GM21576 (cell line): ENCODE measurements around the gene GATD1.

Experiments
- ATAC-seq: cut with Tn5 transposase; IDR thresholded peaks from one replicate; pipeline ENCODE4 v1.9.1; 2021; ENCODE audit warnings: mild to moderate bottlenecking, moderate library complexity; ENCODE audit not compliant: unreplicated experiment

The GATD1 gene

DNA sequence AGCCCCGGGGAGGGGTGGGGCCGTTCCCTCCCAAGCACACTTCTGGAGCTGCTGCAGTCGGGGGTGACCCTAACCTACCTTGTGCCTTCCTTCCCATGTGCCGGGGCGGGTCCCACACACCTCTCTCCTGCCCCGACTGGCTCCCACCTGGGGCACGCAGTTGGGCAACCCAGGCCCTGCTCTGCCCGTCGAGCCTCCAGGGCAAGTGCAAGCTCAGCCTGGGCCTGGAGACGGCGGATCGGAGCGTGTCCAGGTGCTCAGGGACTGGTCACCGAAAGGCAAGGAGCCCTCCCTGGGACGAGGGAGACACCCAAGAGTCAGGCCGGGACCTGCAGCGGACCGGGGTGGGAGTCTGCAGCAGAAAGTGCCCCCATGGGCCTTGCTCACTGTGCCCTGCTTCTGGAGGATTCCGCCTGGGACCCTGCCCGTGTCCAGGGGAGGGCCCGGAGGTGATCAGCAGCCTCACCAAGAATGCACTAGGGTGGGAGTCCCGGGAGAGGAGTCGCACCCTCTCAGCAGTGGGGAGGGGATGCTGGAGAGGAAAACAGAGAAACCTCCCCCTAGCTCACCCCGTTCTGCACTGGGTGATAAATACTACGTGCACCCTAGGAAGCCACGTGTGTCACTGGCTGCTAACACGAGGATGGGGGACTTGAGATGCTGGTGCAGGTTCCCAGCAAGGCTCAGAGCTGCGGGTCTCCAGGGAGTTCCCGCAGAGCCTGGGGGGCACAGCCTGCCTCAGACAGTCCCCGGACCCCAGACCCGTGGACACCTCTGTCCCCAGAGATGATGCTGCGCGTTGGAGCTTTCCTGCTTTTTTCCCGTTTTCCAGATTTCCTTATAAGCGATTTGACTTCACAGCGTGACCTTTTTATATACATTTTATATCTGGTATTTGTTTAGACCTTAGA is 5.2 kb upstream of the GATD1 start:
- no peak for ATAC-seq

DNA sequence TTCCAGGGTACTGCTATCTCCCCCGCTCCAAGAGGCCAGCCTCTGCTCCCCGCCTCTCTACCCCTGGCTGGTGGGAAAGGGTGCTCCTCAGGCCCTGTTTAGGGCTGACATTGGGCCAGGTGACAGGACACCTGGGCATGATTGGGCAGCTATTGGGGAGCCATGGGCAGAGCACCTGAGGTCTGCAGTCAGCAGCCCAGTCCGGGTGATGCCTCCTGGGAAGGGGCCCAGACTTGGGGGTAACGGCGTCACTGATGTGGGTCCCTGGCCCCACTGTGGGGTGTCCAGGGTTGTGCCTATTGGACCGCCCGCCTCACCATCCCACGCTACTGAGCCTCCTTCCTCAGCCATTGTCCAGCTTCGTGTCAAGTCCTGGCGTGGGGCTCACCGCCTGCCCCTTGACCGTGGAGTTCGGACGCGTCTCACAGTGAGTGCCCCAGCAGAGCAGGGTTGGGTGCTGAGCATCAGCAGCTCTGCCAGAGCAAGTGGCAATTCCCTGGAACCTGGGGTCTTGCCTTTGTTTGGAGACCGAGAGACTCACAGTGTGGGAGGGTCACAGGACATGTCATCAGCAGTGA is 2.8 kb upstream of the GATD1 start:
- no peak for ATAC-seq

DNA sequence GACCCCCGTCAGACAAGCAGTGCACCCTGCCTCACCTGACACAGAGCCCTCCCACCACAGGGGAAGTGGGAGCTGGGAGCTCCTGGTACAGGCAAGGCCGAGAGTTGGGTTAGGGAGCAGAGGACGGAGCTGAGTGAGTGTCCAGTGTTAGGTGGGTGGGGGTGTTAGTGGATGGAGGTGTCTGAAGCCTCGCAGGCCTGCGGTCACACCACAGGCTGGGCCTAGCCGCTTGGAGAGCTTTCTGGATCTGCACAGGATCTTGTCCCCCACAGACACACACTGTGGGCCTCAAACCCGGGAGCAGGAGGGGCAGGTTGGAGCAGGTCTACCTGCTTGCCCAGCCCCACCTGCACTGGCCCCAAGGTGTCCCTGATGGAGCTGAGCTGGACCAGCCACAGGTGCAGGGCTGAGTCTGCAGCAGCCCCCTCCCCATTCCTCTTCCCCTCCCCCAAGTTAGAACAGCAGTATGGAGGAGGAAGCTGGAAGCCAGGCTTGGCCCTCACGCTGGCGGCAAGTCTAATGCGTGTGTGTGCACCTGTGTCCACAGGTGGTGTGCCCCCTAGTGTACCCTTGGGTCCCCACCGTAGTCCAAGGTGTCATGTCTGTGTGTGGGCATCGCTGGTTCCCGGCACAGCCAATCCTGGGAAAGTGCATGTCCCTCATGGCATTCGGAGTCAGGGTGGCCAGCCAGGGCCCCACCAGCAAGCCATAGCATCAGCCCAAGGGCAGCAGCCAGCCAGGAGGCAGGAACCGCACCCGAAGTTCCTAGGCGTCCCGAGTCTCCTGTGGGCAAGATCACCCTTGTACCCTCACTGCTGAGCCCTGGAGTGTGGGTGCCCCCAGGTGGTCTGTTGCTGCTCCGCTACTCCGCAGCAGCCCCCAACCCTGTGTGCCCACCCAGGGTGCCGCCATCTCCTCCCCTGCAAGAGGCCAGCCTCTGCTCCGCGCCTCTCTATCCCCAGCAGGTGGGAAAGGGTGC is 2.0 kb upstream of the GATD1 start:
- ATAC-seq, result no peak

DNA sequence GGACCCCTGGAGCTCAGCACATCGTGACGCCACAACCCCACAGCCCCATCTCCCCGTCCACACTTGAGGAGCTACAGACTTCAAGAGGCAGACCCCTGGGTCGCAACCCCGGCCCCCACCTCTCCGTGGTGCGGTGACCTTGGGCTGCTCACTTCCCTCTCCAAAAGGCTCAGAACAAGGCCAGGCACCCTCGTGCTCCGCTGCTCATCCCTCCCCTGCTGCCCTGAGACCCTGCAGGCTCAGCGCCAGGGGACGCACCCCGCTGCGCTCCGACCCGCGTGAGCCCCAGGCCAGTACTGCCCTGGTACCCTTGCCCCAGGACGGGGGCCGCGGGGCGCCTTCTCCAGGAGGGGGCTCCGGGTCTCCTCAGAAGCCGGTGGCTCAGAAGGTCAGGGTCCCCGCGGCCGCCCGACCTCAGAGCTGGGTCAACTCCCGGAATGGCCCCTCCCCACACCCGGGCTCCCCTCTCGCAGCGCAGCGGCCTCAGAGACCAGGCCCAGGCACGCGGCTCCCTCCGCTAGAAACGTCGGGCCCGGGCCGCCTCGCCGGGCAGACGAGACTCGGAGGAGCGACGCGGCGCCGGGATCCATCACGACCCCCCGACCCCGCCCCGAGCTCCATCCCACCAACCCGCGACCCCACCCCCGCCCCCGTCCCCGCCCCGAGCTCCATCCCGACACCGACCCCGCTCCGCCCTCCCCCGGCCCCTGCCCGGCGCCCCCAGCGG is 563 bp downstream of the GATD1 start:
- peak; percentile 16 for ATAC-seq

DNA sequence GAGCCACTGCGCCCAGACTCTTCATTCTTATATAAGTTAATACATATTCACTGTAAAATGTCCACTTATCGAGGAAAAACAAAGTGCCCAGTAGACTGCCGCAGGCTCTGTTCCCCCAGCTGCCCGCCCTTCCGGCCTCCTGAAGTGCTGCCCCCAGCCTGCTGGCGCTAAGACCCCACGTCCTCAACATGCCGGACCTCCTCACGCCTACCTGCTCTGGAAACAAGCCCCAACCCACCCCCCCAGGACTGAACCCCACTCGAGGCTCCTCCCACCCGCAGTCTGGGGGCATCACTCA is 1.1 kb downstream of the GATD1 start:
- ATAC-seq, result no peak

DNA sequence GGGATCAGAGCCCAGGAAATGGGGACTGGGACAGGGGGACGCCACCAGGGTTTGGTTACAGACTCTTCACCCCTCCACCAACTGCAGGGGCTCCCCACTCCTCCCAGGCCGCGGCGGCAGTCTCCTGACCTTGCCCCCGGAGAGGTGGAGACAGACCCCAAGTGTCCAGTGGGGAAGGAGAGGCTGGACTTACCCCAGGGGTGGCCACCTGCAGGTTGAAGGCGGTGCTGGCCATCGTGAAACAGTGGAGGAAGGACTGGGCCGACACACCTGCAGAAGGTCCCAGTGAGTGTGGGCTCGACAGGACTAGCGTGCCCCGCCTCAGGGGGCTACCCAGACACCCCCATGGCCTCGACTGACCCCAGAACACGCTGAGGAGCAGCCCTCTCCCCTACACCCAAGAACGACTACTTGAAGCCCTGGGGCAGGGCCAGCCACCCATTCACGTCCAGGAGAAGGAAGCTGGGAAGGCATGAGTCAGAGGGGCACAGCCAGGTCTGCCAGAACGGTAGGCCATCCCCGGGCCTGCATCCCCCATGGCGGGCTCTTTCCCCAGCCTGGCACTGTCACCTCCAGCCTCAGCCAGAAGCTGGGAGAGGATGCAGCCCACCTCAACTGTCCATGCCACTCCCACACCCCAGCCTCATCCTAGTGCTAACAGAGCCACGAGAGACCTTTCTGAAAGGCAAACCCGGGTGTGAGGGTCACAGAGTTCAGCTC is 2.3 kb downstream of the GATD1 start:
- no peak for ATAC-seq

DNA sequence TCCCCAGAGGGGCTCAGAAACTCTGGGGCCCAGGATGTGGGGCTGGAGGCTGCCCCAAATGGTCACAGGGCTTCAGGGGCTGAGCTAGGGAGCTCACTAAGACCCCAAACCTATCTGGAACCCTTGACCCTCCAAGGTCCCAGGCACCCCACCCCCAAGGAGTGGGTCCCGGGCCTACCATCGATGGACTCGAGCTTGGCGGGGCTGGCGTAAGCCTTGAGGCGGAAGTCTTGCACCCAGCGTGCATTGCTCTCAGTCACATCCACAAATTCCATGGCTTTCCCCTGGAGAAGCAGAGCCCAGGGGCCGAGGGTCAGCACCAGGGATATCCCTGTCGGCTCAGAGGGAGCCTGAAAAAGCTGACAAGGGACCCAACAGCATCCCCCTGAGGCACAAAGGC is 3.5 kb downstream of the GATD1 start:
- ATAC-seq, result no peak

DNA sequence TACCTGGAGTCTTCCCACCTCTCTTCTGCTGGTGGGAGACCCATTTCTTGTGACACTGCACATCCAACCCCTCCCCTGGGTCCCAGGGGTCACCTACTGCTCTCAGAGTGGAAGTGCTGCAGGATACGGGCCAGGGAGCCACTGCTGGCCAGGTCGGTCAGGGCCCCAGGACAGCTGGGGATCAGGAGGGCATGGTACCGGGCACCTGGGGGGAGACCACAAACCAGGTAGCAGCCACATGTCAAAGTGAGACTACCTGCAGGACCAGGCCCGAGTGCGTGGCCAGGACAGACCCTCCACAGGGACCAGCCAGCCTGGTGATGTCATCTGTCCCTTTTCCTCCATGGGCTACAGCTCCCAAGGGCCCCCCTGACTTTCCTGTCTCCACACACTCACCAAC is 3.9 kb downstream of the GATD1 start:
- no peak for ATAC-seq

DNA sequence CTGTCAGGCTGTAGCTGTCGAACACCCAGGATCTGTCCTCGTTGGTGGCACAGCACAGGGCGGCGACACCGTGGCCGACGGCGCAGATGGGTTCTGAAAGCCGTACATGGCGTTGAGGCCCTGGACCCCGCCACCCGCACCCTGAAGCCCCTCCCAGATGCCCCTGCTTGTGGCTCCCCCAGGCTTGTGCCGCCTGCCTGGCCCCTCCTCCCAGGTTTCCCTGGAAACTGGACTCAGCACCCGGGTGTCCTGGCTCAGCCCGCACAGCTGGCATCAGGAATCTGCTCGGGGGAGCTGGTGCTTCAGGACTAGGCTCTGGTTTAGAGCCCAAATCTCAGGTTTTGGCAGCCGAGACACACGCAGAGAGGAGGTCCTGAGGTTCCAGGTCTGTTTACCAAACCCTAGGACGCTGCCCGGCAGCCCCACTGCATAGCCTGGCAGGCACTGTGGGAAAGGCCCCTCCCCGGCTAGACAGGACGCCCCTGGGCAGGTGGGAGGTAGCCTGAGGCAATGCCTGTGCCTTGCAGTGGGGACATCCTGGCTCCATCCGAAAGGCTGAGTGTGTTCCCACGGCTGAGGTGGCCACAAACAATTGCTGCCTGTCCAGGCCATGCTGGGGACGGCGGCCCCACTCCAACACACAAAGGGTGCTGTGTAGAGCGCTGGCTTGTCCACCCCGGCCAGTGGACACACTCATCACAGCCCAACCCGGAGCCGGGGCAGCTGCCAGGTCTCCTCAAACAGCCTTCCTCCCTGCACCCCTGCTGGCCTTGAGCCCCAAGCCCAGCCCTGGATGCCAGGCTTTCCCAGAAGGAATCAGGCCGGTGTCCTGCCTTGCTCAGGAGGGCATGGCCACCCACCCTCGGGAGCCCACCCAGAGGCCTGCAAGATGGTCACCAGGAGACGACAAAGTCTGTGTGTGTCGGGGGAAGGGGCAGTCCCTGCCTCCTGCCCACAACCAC is 4.6 kb downstream of the GATD1 start:
- ATAC-seq, result no peak

DNA sequence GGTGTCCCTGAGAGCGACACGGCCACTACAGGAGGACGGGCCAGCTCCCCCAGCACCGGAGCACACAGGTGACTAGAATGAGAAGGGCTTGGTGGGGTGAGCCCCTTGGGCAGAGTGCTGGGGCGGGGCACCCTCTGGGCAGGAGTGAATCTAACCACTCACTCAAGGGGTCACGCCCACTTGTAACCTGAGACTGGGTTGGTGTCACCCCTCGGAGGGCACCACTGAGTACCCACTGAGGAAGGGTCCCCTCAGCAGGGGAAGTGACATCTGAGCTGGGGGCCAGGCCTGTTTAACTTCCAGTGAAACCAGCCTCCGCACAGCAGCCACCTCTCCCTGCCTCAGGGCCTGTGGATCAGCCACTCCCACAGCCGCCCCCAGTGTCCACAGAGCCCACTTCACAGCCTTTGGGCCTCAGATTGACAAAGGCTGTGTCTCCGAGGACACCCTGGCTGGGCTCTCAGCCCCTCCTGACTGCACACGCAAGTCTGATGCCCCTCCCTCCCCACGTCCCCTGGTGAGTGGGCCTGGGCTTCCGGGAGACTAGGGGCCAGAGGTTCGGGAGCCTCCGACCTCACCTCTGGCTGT is 5.6 kb downstream of the GATD1 start:
- ATAC-seq, result no peak

DNA sequence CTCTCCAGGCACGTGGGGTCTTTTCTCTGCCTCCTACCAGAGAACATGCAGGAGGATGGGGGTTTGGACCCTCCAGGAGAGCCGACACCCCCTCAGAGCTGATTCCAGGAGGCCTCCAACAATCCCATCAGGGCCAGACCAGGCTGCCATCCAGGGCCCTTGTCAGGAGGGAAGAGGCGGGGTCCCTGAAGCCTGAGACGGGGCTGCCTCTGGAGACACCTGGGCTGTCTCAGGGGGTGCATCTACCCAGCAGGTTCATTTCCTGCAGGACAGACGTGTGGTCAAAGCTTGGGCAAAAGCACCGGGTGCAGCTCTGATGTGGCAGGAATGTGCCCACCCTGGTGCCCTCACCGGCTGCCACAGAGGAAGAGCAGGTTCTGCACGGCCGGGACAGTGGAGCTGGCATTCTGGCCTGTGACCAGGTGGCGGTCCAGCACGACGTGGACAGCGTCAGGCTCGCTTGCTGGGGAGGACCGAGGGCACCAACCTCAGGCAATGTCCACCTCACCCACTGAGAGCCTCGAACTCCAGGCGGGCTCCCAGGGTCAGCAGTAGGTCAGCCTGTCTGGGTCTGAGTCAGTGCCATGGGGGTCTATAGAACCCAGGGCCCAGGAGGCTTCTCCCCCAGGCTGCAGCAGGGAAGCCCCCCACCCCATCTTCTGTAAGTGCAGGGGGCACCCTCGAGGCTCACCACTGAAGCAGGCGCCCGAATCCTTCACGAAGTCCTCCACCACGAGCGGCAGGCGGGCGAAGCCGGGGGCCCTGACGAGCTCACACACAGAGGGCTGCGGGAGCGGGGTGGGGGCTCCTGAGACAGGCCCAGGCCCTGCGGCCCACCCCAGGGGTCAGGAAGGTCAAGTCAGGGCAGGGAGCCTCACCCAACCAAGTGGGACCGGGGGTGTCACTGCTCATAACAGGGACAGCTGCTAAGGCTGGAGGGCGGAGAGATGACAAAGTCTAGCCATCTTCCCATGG is 6.4 kb downstream of the GATD1 start:
- no peak for ATAC-seq

DNA sequence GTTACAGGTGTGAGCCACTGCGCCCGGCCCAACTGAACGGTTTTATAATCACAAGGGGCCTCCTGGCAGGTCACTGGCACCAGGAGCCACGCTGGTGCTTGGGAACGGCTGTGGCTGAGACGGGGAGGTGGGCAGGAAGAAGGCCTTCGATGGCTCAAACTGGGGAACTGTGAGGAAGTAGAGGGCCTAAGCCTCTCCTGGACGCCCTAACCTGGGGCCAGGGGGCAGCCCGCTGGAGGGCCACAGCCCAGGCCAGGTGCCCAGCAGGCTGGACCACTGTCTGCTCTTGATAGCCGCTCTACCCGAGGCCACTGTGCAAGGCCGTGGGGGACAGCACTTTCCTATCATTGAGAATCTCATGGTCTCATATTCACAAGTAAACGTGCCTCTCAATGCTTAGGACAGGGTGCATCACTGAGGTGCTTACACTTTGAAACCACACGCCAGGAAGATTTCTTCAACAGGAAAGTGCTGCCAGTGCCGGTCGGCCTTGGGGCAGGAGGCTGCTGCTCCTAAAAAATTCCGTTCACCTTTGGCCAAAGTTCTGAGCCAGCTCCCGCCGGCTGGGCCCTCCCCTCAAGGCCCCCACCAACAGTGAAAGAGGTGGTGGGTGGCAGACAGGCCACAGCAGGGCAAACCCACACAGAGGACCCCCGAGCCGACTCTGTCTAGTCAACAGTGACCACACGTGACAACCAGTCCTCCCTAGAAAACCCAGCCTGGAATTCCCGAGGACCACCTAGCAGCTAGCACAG is 7.2 kb downstream of the GATD1 start:
- ATAC-seq, result no peak

DNA sequence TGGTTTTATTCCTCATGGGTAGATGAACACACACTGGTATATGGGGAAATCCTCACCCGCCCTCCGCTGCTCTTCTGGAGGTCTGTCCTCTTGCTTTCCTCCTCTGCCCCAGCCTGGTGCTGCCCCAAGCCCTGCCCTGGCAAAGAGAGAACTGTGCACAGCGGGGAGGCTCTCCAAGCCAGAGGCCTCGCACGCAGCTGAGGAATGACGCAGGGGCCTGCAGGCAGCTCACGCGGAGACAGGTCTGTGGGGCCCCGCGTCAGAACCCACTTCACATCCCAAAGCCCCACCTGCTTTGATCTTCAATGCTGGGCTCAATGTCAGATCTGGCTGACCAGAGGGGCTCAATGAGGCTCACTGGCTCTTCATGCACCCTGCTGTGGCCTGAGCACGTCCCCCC is 10.0 kb downstream of the GATD1 start:
- ATAC-seq, result no peak

DNA sequence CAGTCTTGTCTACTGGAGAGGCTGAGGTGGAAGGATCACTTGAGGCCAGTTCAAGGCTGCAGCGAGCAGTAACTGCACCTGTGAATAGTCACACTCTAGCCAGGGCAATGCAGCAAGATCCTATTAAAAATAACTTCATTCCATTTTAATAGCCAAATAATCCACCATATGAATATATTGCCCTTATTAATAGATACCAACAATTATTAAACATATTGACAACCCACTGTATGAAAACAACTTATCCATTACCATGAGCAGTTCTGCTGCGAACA is 10.4 kb downstream of the GATD1 start:
- no peak for ATAC-seq

DNA sequence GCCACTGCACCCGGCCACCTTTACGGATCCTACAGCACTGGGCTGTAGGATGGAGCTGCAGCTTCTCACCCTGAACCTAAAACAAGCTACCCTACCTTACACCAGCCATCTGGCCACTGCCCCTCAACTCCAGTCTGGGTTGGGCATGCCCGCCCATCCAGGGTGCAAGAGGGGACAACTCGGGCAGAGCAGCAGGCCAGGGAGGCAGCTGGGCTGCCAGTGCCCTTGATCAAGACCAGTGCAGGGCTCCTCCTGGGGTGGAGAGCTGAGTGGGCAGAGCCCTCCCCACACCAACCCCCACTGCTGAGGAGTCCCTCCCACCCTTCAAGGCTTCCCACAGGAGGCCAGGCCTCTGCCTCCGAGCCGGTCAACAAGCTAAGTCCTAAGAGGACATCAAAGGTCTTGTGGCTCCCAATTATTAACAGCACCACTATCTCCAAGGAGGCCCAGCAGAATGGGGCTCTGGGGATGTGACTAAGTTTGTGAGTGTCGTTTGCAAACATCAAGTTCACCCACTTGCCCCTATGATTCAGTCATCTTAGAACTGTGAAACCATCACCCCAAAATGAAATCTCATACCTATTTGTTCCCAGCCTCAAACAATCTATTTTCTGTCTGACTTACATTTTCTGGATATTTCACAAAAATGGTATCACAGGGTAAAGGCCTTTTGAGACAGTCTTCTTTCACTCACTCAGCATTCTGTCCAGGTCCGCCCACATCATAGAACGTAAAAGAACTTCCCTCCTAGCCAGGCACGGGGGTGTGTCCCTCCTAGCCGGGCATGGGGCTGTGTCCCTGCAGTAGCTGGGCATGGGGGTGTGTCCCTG is 11.0 kb downstream of the GATD1 start:
- no peak for ATAC-seq

DNA sequence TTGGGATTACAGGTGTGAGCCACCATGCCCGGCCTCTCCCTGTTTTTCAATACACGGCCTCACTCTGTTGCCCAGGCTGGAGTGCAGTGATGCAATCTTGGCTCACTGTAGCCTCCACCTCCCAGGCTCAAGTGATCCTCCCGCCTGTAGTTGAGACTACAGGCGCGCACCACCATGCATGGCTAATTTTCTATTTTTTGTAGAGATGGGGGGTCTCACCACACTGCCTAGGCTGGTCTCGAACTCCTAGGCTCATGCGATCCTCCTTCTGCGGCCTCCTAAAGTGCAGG is 11.5 kb downstream of the GATD1 start:
- no peak for ATAC-seq
